ENCODE data around the gene DMPK.
"Not testable (repeated sequence)": the region's sequence is repeated elsewhere in the genome, so short reads cannot be mapped to it uniquely, and the experiment has no call there.

The DMPK gene

GRCh38 chr19:45767881-45768654 lies 14.2 kb downstream of the DMPK start:
- DNase-seq, result no peak

GRCh38 chr19:45767410-45767880 lies 14.8 kb downstream of the DMPK start:
- no peak for DNase-seq

- no peak for DNase-seq
Measured at GRCh38 chr19:45766869-45767346, 15.4 kb downstream of the DMPK start.

GRCh38 chr19:45766296-45766868 lies 15.9 kb downstream of the DMPK start:
- DNase-seq, result no peak

- no peak for DNase-seq
Measured at GRCh38 chr19:45765702-45766295, 16.5 kb downstream of the DMPK start.

DNA sequence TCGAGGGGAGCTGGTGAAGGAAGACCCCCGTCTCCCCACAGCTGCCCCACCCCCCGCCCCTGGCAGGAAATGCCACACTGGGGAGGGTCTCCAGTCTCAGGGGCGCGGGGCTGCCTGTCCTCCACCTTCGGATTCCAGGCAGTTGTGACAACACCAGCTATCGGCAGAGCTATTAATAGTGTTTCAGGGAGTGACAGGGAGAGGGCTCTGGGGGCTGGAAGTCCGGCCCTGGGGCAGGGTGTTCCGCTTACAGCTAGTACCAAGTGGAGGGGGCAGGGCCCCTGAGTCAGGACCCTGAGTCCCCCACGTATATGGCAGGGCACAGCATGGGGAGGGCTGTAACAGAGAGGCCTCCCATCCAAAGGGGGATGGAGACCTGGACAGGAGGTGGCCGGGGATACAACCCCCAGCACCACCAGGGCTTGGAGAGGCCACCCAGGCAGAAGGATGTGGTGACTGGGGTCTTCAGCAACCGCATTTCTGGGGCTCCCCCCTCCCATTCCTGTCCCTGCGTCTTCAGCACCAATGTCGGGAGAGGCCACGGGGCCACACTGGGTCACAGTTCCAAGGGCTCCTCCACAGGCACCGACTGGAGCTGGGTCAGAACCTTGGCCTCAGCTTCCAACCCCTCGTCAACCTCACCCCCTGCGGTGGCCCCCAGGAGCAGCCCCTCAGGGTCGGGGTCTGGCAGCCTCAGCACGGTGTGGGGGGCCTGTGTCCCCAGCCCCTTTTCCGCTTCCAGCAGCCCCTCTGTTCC lies 17.2 kb downstream of the DMPK start:
- no peak for DNase-seq

GRCh38 chr19:45764475-45764874 lies 17.8 kb downstream of the DMPK start:
- no peak for DNase-seq

GRCh38 chr19:45763691-45764294 lies 18.5 kb downstream of the DMPK start:
- no peak for DNase-seq

GRCh38 chr19:45762870-45763631 lies 19.2 kb downstream of the DMPK start:
- DNase-seq, result no peak

- DNase-seq, result no peak
Measured at GRCh38 chr19:45761714-45762113, 20.6 kb downstream of the DMPK start.

DNA sequence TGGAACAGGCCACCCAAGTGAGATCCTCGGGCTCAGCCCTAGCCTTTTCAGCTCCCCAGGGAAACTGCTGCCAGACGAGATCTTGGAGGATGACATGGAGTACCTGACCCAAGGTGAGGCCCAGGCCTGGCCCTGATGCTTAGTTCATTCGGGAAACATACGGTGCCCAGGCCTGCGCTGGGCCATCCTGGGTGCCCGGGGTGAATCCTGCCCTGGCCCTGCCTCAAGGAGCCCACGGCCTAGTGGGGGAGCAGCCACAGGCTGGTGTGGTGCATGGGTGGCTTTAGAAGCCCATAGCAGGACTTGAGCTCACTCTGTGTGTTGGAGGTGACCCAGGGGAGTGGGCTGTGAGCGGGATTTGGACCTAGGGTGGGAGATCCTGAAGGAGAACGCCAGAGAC lies 23.4 kb downstream of the DMPK start:
- DNase-seq, result no peak

DNA sequence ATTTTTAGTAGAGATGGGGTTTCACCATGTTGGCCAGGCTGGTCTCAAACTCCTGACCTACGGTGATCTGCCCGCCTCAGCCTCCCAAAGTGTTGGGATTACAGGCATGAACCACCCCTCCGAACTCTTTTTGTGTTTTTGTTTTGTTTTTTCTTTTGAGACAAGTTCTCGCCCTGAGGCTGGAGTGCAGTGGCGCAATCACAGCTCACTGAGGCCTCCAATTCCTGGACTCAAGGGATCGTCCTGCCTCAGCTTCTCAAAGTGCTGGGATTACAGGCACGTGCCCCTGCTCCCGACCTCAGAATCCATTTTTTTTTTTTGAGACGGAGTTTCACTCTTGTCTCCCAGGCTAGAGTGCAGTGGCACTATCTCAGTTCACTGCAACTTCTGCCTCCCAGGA lies 24.6 kb downstream of the DMPK start:
- no peak for DNase-seq

GRCh38 chr19:45754323-45754722 lies 28.0 kb downstream of the DMPK start:
- DNase-seq, result no peak

- no peak for DNase-seq
Measured at GRCh38 chr19:45753548-45753947, 28.7 kb downstream of the DMPK start.

DNA sequence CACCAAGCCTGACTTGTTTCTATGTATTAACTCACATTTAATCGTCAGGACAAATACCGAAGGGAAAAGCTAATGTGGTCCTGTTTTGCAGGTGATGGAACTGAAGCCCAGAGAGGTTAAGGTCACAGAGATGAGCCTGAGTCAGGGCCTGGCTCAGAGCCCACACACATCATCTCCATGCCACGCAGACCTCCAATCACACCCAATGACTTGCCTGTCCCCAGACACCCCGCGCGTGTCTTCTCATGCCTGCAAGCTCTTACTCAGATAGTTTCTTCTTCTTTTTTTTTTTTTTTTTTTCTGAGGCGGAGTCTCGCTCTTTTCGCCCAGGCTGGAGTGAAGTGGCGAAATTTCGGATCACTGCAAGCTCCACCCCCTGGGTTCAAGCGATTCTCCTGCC lies 29.7 kb downstream of the DMPK start:
- DNase-seq, result no peak

DNA sequence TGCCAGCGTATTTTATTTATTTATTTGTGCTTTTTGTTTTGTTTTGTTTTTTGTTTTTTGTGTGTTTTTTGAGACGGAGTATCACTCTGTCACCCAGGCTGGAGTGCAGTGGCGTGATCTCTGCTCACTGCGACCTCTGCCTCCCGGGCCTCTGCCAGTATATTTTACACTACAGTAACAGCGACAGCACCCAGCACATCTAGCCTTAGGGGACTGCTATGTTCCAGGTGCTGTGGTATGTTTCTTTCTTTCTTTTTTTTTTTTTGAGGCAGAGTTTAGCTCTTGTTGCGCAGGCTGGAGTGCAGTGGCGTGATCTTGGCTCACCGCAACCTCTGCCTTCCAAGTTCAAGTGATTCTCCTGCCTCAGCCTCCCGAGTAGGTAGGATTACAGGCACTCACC lies 30.8 kb downstream of the DMPK start:
- DNase-seq, result not testable (repeated sequence)

- no peak for DNase-seq
Measured at GRCh38 chr19:45747513-45747912, 34.8 kb downstream of the DMPK start.

DNA sequence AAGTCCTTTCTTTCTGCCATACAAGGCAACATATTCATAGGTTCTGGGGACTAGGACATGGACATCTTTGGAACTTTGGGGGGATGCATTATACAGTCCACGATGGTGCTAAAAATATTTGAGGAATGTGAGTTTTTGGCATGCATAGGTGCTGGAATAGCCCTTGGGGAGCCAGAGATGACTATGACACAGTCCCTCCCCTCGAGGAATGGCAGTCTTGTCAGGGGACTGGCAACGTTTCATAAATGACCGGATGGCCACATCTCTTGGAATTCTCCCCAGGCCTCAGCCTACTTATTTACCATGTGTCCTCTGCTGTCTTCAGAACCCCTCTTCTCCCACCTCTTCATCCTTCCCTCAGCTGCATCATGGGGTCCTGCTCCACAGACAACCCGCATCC lies 35.4 kb downstream of the DMPK start:
- no peak for DNase-seq

- no peak for DNase-seq
Measured at GRCh38 chr19:45745606-45746005, 36.7 kb downstream of the DMPK start.

DNA sequence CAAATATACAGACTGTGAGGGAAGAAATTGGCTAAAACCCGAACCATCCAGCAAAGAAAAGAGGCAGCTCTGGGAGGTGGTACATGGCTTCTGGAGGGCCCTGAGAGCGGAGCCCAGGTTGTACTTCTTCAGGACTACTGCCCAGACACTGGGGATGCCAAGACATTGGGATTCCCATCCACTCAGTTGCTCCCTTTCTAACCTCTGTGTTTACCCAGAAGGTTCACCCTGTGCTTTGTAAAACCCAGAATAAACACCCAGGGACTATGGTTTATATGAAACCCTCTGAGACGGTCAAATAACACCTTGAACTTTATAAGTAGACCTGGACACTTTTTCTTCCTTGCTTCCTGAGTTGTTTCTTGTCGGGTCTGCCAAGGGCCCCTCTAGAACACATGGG lies 39.3 kb downstream of the DMPK start:
- DNase-seq, result no peak

DNA sequence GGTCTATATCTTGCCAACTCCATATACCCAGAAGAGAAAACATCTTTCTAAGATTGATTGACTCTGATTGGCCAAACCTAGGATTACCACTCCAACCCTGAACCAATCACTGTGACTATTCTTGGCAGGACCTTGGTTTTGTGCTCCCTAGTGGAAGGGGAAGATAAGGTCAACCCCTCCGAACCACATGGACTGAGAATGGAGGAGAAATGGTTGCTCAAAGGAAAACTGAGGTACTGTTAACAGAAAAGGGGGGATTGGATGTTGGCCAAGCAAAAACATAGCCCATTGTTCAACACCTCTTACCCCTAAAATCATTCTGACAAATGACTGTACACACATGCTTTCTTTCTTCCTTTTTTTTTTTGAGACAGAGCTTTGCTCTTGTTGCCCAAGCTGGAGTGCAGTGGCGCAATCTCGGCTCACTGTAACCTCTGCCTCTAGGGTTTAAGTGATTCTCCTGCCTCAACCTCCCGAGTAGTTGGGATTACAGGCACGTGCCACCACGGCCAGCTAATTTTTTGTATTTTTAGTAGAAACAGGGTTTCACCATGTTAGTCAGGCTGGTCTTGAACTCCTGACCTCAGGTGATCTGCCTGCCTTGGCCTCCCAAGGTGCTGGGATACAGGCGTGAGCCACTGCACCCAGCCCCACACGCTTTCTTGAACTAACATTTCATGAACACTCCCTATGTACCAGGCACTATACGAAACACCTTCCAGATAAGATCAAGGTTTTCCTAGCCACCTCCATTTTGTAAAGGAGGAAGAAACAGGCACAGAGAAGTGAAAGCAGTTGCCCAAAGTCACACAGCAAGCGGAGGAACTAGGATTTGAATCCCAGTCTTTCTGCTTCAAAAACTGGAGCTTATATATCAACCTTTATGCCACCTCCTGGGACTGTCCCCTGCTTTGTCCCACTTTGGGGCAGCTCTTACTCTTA lies 42.5 kb downstream of the DMPK start:
- DNase-seq, result no peak
